Osteoblast (primary cell): ENCODE data around the gene CALD1. TPM values are rescaled to one million over a fixed set of nuclear protein-coding genes. Genes with fewer than 3 reads are reported as not detected.

ENCODE experiments used
- DNase-seq: peaks from one replicate; pipeline ENCODE4 v3.0.0; 2011; ENCODE audit warnings: low spot score, mixed read lengths; ENCODE audit not compliant: insufficient read length; ENCODE audit errors: missing footprints
- H2AFZ ChIP-seq: 2 replicates; pipeline ENCODE4 v1.6.0; 2011; ENCODE audit warnings: mild to moderate bottlenecking, low read length
- H3K27ac ChIP-seq: 2 replicates; pipeline ENCODE4 v1.5.1; 2011; ENCODE audit warnings: mild to moderate bottlenecking, low read depth, low read length, moderate library complexity
- H3K27me3 ChIP-seq: 2 replicates; pipeline ENCODE4 v1.6.0; 2012; ENCODE audit warnings: mild to moderate bottlenecking, control low read depth, inconsistent platforms, low read length, moderate library complexity; ENCODE audit not compliant: insufficient read depth
- H3K36me3 ChIP-seq: 2 replicates; pipeline ENCODE4 v1.5.1; 2011; ENCODE audit warnings: mild to moderate bottlenecking, low read length, control low read depth, moderate library complexity; ENCODE audit not compliant: insufficient read depth
- H3K4me1 ChIP-seq: 2 replicates; pipeline ENCODE4 v1.5.1; 2011; ENCODE audit warnings: mild to moderate bottlenecking, low read length, control low read depth, moderate library complexity; ENCODE audit not compliant: insufficient read depth
- H3K4me2 ChIP-seq: 2 replicates; pipeline ENCODE4 v1.6.0; 2011; ENCODE audit warnings: mild to moderate bottlenecking, low read length; ENCODE audit not compliant: insufficient read depth
- H3K4me3 ChIP-seq: fragments of 200-600 bp; sonication (generic); 3 replicates; pipeline ENCODE4 v1.5.1; 2012; ENCODE audit warnings: mild to moderate bottlenecking, low read length, inconsistent platforms; ENCODE audit not compliant: insufficient read depth
- H3K79me2 ChIP-seq: 2 replicates; pipeline ENCODE4 v1.6.0; 2012; ENCODE audit warnings: mild to moderate bottlenecking, low read length, control low read depth, inconsistent platforms; ENCODE audit not compliant: insufficient read depth
- H3K9me3 ChIP-seq: 2 replicates; pipeline ENCODE4 v1.5.1; 2011; ENCODE audit warnings: low read depth, low read length, control low read depth
- H4K20me1 ChIP-seq: 2 replicates; pipeline ENCODE4 v1.6.0; 2012; ENCODE audit warnings: mild to moderate bottlenecking, low read length, control low read depth; ENCODE audit not compliant: insufficient read depth
- CTCF ChIP-seq: IDR thresholded peaks from 2 replicates; pipeline ENCODE4 v1.5.1; 2011; ENCODE audit warnings: mild to moderate bottlenecking, low read depth, low read length, moderate library complexity; ENCODE audit errors: extremely low read depth
- total RNA-seq: library from RNA; depleted of rRNA; stranded (reverse); fragments of >200 nt; gene quantifications from 2 replicates; pipeline ENCODE4 v1.2.3, GENCODE V29; 2012

Gene CALD1
- total RNA-seq, 1 donor: 1,123 TPM

GRCh38 chr7:134922720-134923704, 143.6 kb downstream of the CALD1 start:
- Histone ChIP-seq H3K27me3 (no peaks in the 10 kb centered on the region), H3K27ac (peak overlapping the region; percentile 47), H3K4me3 (no peak overlapping the region), H3K9me3 (no peaks in the 10 kb centered on the region), H3K79me2 (peaks cover 81% of the 10 kb centered on the region), H3K4me1 (peaks cover 46% of the 10 kb centered on the region), H3K4me2 (no peak overlapping the region), H2AFZ (no peak overlapping the region), H4K20me1 (peaks cover 48% of the 10 kb centered on the region), H3K36me3 (peaks cover 39% of the 10 kb centered on the region)
- no peak for TF ChIP-seq CTCF
- no peak for DNase-seq

GRCh38 chr7:134925766-134926165, 146.3 kb downstream of the CALD1 start:
- H2AFZ ChIP-seq: no peak overlapping the region
- no peak for TF ChIP-seq CTCF

GRCh38 chr7:134926396-134926795, 147.0 kb downstream of the CALD1 start:
- Histone ChIP-seq H3K4me3 (no peak overlapping the region), H3K27me3 (no peaks in the 10 kb centered on the region), H2AFZ (no peak overlapping the region), H3K4me1 (peaks cover 34% of the 10 kb centered on the region), H3K27ac (peak overlapping the region; percentile 43), H3K79me2 (peaks cover 81% of the 10 kb centered on the region), H4K20me1 (peaks cover 44% of the 10 kb centered on the region), H3K36me3 (peaks cover 56% of the 10 kb centered on the region), H3K9me3 (no peaks in the 10 kb centered on the region), H3K4me2 (no peak overlapping the region)
- DNase-seq: no peak
- TF ChIP-seq CTCF: no peak

More at GRCh38 chr7:134925766-134926165, 146.3 kb downstream of the CALD1 start:
- Histone ChIP-seq H3K36me3 (peaks cover 53% of the 10 kb centered on the region), H3K4me1 (peaks cover 32% of the 10 kb centered on the region), H3K27me3 (no peaks in the 10 kb centered on the region), H4K20me1 (peaks cover 50% of the 10 kb centered on the region), H3K4me3 (no peak overlapping the region), H3K4me2 (no peak overlapping the region), H3K9me3 (no peaks in the 10 kb centered on the region), H3K79me2 (peaks cover 85% of the 10 kb centered on the region), H3K27ac (peak overlapping the region; percentile 43)
- no peak for DNase-seq

- peak overlapping the region; percentile 43 for H3K27ac ChIP-seq
Measured at GRCh38 chr7:134927076-134927475, 147.6 kb downstream of the CALD1 start.

More at GRCh38 chr7:134927076-134927475, 147.6 kb downstream of the CALD1 start:
- Histone ChIP-seq H3K9me3 (no peaks in the 10 kb centered on the region), H3K79me2 (peaks cover 79% of the 10 kb centered on the region), H3K4me1 (peaks cover 41% of the 10 kb centered on the region), H4K20me1 (peaks cover 45% of the 10 kb centered on the region), H3K4me3 (no peak overlapping the region), H3K4me2 (no peak overlapping the region), H3K36me3 (peaks cover 62% of the 10 kb centered on the region), H2AFZ (no peak overlapping the region), H3K27me3 (no peaks in the 10 kb centered on the region)
- TF ChIP-seq CTCF: no peak
- DNase-seq: peak; percentile 64
